SU-DHL-6 (cell line): ENCODE results near the gene PDZD4.

Source experiments
- H2AFZ ChIP-seq: fragments of 200-600 bp; sonication (generic); 2 replicates; pipeline ENCODE4 v1.6.1; 2014; ENCODE audit warnings: low read depth, mild to moderate bottlenecking, moderate library complexity, mixed read lengths, antibody characterized with exemption, low read length; ENCODE audit not compliant: severe bottlenecking
- H3F3A ChIP-seq: fragments of 200-600 bp; shearing (Covaris generic); 2 replicates; pipeline ENCODE4 v1.6.0; 2016; ENCODE audit warnings: antibody characterized with exemption, mild to moderate bottlenecking; ENCODE audit not compliant: insufficient read depth
- H3K27ac ChIP-seq: fragments of 200-600 bp; sonication (generic); 2 replicates; pipeline ENCODE4 v1.5.1; 2016; ENCODE audit warnings: low read depth, mild to moderate bottlenecking, low read length, moderate library complexity, mixed read lengths
- H3K27me3 ChIP-seq: fragments of 200-600 bp; sonication (generic), shearing (Covaris generic); 2 replicates; pipeline ENCODE4 v1.6.0; 2014; ENCODE audit warnings: mild to moderate bottlenecking, low read length
- H3K36me3 ChIP-seq: fragments of 200-600 bp; sonication (generic); 2 replicates; pipeline ENCODE4 v1.6.1; 2014; ENCODE audit warnings: mild to moderate bottlenecking, low read length, mixed read lengths
- H3K4me2 ChIP-seq: fragments of 300-600, 200-600 bp; shearing (Covaris generic), sonication (generic); 2 replicates; pipeline ENCODE4 v1.6.0; 2014; ENCODE audit warnings: low read length, low read depth, mild to moderate bottlenecking; ENCODE audit not compliant: poor library complexity, severe bottlenecking
- H3K4me3 ChIP-seq: fragments of 200-600 bp; sonication (generic); 2 replicates; pipeline ENCODE4 v1.5.1; 2014; ENCODE audit warnings: antibody characterized with exemption, low read length, mild to moderate bottlenecking, mixed read lengths; ENCODE audit not compliant: insufficient read depth, poor library complexity, severe bottlenecking
- H3K79me2 ChIP-seq: fragments of 200-600 bp; sonication (generic); 2 replicates; pipeline ENCODE4 v1.6.1; 2014; ENCODE audit warnings: mild to moderate bottlenecking, low read length, moderate library complexity; ENCODE audit not compliant: insufficient read depth
- H3K9ac ChIP-seq: fragments of 200-600 bp; sonication (generic); 2 replicates; pipeline ENCODE4 v1.7.0; 2014; ENCODE audit warnings: mild to moderate bottlenecking, low read length
- H3K9me2 ChIP-seq: fragments of 200-600 bp; sonication (generic); replicated peaks from 2 replicates; pipeline ENCODE4 v1.6.1; 2014; ENCODE audit warnings: low read length; ENCODE audit not compliant: insufficient read depth
- H3K9me3 ChIP-seq: fragments of 200-600 bp; sonication (generic); 2 replicates; pipeline ENCODE4 v1.6.1; 2014; ENCODE audit warnings: low read length, mixed read lengths; ENCODE audit not compliant: insufficient read depth
- H4K20me1 ChIP-seq: fragments of 200-600 bp; sonication (generic); 2 replicates; pipeline ENCODE4 v1.6.1; 2014; ENCODE audit warnings: low read depth, mild to moderate bottlenecking, antibody characterized with exemption, low read length, moderate library complexity, mixed read lengths
- CTCF ChIP-seq: fragments of 200-600 bp; sonication (generic); IDR thresholded peaks from one replicate; pipeline ENCODE4 v1.5.1; 2017; ENCODE audit warnings: antibody characterized with exemption, mild to moderate bottlenecking, low read length, moderate library complexity; ENCODE audit not compliant: insufficient read depth, poor library complexity, severe bottlenecking
- EZH2phosphoT487 ChIP-seq: fragments of 200-600 bp; sonication (generic), shearing (Covaris generic); conservative IDR thresholded peaks from 2 replicates; pipeline ENCODE4 v1.6.1; 2018; ENCODE audit warnings: mild to moderate bottlenecking, antibody characterized with exemption, low read length, moderate library complexity, mixed read lengths

PDZD4 gene

GRCh38 chrX:153794897-153795816, 35.2 kb downstream of the PDZD4 start:
- no peaks in the 10 kb centered on the region for H4K20me1 ChIP-seq
- H3K27me3 ChIP-seq = no peaks in the 10 kb centered on the region
- H3K9me3 ChIP-seq = no peaks in the 10 kb centered on the region
- H3K9me2 ChIP-seq = no peaks in the 10 kb centered on the region
- peak overlapping the region; percentile 84 for H3K4me2 ChIP-seq
- H2AFZ ChIP-seq = peak overlapping the region; percentile 23
- peak overlapping the region; percentile 78 for H3K4me3 ChIP-seq
- no peaks in the 10 kb centered on the region for H3K36me3 ChIP-seq
- no peaks in the 10 kb centered on the region for H3F3A ChIP-seq
- H3K9ac ChIP-seq = peak overlapping the region; percentile 92
- peaks cover 34% of the 10 kb centered on the region for H3K79me2 ChIP-seq
- TF ChIP-seq EZH2phosphoT487 = no peak
- no peak for TF ChIP-seq CTCF
- H3K27ac ChIP-seq = peak overlapping the region; percentile 36

- Histone ChIP-seq H3K27ac (peak within 1 kb of the TSS; percentile 79), H3K9me3 (no peaks in the 10 kb centered on the region), H3F3A (no peaks in the 10 kb centered on the region), H3K9me2 (no peaks in the 10 kb centered on the region), H4K20me1 (no peaks in the 10 kb centered on the region), H3K4me3 (peak within 1 kb of the TSS; percentile 78), H2AFZ (peak within 1 kb of the TSS; percentile 31), H3K4me2 (peak within 1 kb of the TSS; percentile 91), H3K79me2 (peaks cover 34% of the 10 kb centered on the region), H3K36me3 (no peaks in the 10 kb centered on the region), H3K27me3 (no peaks in the 10 kb centered on the region), H3K9ac (peak within 1 kb of the TSS; percentile 92)
- TF ChIP-seq CTCF (no peak), EZH2phosphoT487 (no peak)
Observed at GRCh38 chrX:153794018-153794896, 36.1 kb downstream of the PDZD4 start, which contains the start of the genes IDH3G and SSR4. TSS of gene IDH3G (minus strand) at chrX:153794375. CDS start at chrX:153794326, 49 bp downstream. TSS of gene SSR4 (plus strand) at chrX:153794668. CDS start at chrX:153794688, 20 bp downstream.

DNA sequence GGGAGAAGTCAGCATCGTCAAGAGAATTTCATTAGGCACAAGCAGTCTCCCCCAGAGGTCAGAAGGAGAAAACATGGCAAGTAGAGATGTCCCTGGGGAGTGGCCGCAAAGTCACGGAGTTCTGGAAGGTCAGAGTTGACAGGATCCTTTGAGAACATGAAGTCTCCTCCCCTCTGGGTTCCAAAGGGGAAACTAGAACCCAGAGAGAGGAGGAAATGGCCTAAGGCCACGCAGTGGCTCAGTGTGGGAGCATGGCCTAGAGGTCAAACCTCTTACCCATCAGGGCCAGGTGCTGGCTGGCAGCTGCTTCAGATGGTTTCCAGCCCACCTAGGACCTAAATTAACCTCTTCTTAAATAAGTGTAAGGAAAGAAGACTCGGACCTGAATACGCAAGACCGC, 37.1 kb downstream of the PDZD4 start:
- Histone ChIP-seq H3F3A (no peaks in the 10 kb centered on the region), H3K27ac (peak overlapping the region; percentile 79), H4K20me1 (no peaks in the 10 kb centered on the region), H3K4me2 (peak overlapping the region; percentile 91), H3K9ac (peak overlapping the region; percentile 92), H3K79me2 (peaks cover 34% of the 10 kb centered on the region), H3K4me3 (peak overlapping the region; percentile 76), H3K9me2 (no peaks in the 10 kb centered on the region), H2AFZ (peak overlapping the region; percentile 31), H3K27me3 (no peaks in the 10 kb centered on the region), H3K9me3 (no peaks in the 10 kb centered on the region), H3K36me3 (no peaks in the 10 kb centered on the region)
- TF ChIP-seq EZH2phosphoT487 = no peak
- no peak for TF ChIP-seq CTCF
